ENCODE results near the gene IL17REL.

Gene IL17REL

GRCh38 chr22:49966041-49966773 is 46.4 kb downstream of the IL17REL start:
- peak in 1 of 2 donors; percentile 14 for DNase-seq

GRCh38 chr22:49965091-49966040 is 47.2 kb downstream of the IL17REL start:
- DNase-seq, result peak in 1 of 2 donors; percentile 29

GRCh38 chr22:49964136-49965090 is 48.2 kb downstream of the IL17REL start:
- peak in 1 of 2 donors; percentile 54 for DNase-seq

GRCh38 chr22:49963647-49964026 is 48.9 kb downstream of the IL17REL start:
- no peak for DNase-seq

GRCh38 chr22:49962751-49963646 is 49.6 kb downstream of the IL17REL start:
- DNase-seq, result no peak

- peak; percentile 90 to 91 for DNase-seq
Observed at GRCh38 chr22:49962012-49962750, 50.4 kb downstream of the IL17REL start.

- no peak for DNase-seq
Observed at GRCh38 chr22:49961601-49962011, 51.0 kb downstream of the IL17REL start.

- peak in 1 of 2 donors; percentile 43 for DNase-seq
Observed at GRCh38 chr22:49961005-49961600, 51.5 kb downstream of the IL17REL start.

GRCh38 chr22:49960159-49961004 is 52.2 kb downstream of the IL17REL start, which contains the start of gene PIM3:
Gene PIM3 (plus strand): TSS chr22:49960772. CDS start chr22:49960948, 176 bp downstream.
- peak; percentile 96 to 97 for DNase-seq

- DNase-seq, result no peak
Observed at GRCh38 chr22:49959782-49960158, 52.8 kb downstream of the IL17REL start.

- DNase-seq, result no peak
Observed at GRCh38 chr22:49958931-49959781, 53.4 kb downstream of the IL17REL start.

- DNase-seq, result no peak
Observed at GRCh38 chr22:49958366-49958921, 54.1 kb downstream of the IL17REL start.

GRCh38 chr22:49957826-49958365 is 54.7 kb downstream of the IL17REL start:
- no peak for DNase-seq

- no peak for DNase-seq
Observed at GRCh38 chr22:49956914-49957825, 55.4 kb downstream of the IL17REL start.

GRCh38 chr22:49956418-49956770 is 56.2 kb downstream of the IL17REL start:
- DNase-seq, result no peak

- DNase-seq, result no peak
Observed at GRCh38 chr22:49955581-49956417, 56.8 kb downstream of the IL17REL start.
